Vagina (tissue), 2 donors: ENCODE results near the gene MYNN.

Experiments
- CTCF ChIP-seq, 3 experiments: fragments of 450-650 bp in 2 of 3; fragments of 200-600 bp in 1 of 3; sonication (generic) in 1 of 3; IDR thresholded peaks; one replicate each; pipeline ENCODE4 v1.5.1; 2017 to 2019; ENCODE audit warnings: antibody characterized with exemption in 3 of 3, mild to moderate bottlenecking in 2 of 3, moderate library complexity in 2 of 3
- POLR2AphosphoS5 ChIP-seq, 2 donors: sonication (generic); formaldehyde crosslinking; IDR thresholded peaks; one replicate each; pipeline ENCODE4 v1.9.0; 2017; ENCODE audit warnings: antibody characterized with exemption in 2 of 2, mild to moderate bottlenecking in 2 of 2, low read depth in 1 of 2; ENCODE audit not compliant: insufficient read depth in 1 of 2

- TF ChIP-seq CTCF (IDR thresholded peaks at IDR 0.05): no peak
- TF ChIP-seq POLR2AphosphoS5 (IDR thresholded peaks at IDR 0.05; ENCODE audit: insufficient read depth in 1 of 2, low read depth in 1 of 2): no peak
These were observed 42.5 kb downstream of the MYNN start for GRCh38 chr3:169815590-169816150.
